ENCODE results near the gene WASHC3. TPM values are rescaled to one million over a fixed set of nuclear protein-coding genes. Genes with fewer than 3 reads are reported as not detected.

WASHC3 gene
- total RNA-seq, 1 experiment from 2014 or later = 29.7 TPM

- no peaks in the 10 kb centered on the region for H3K79me2 ChIP-seq (ENCODE audit: low read depth)
- H2AFZ ChIP-seq = no peak overlapping the region
- no peak overlapping the region for H3K27ac ChIP-seq
- no peaks in the 10 kb centered on the region for H3K4me1 ChIP-seq (replicated peaks; ENCODE audit: insufficient read depth)
- H3K9me2 ChIP-seq (ENCODE audit: insufficient read depth) = no peaks in the 10 kb centered on the region
- ChIA-PET CTCF (no interaction called here), POLR2A (ENCODE audit: unreplicated experiment) (interaction anchor here (0.6 kb wide), 1 partner anchor 1488 kb away, joined by 3 read pairs; no protein-coding TSS in a partner anchor)
- BruUV-seq (replicated peaks) = no TSS peak
- no peaks in the 10 kb centered on the region for H4K20me1 ChIP-seq (ENCODE audit: insufficient read depth)
- H3K4me3 ChIP-seq = no peak overlapping the region
- TF ChIP-seq CTCF (conservative IDR thresholded peaks at IDR 0.05) (no peak), EZH2 (IDR thresholded peaks at IDR 0.05; ENCODE audit: low read depth) (no peak)
- intact Hi-C loops (cut with micrococcal nuclease; ENCODE audit: unreplicated experiment) = no loop called here
- no peaks in the 10 kb centered on the region for H3F3A ChIP-seq (ENCODE audit: insufficient read depth, low read depth)
- DNase-seq = no peak
- H3K4me2 ChIP-seq = no peak overlapping the region
- H3K27me3 ChIP-seq (ENCODE audit: insufficient read depth, low read depth) = no peaks in the 10 kb centered on the region
- H3K9me3 ChIP-seq (ENCODE audit: insufficient read depth, low read depth) = no peaks in the 10 kb centered on the region
- no peaks in the 10 kb centered on the region for H3K36me3 ChIP-seq (ENCODE audit: low read depth)
Measured at GRCh38 chr12:102043928-102044327, 17.9 kb downstream of the WASHC3 start.

GRCh38 chr12:102033991-102034745 is 27.6 kb downstream of the WASHC3 start:
- CTCF ChIA-PET = no interaction called here
- no peak overlapping the region for H3K4me3 ChIP-seq
- H4K20me1 ChIP-seq (ENCODE audit: insufficient read depth) = no peaks in the 10 kb centered on the region
- no peaks in the 10 kb centered on the region for H3K9me2 ChIP-seq (ENCODE audit: insufficient read depth)
- no peak overlapping the region for H2AFZ ChIP-seq
- no peaks in the 10 kb centered on the region for H3K79me2 ChIP-seq (ENCODE audit: low read depth)
- POLR2A ChIA-PET (ENCODE audit: unreplicated experiment) = no interaction called here
- no TSS peak for BruUV-seq (replicated peaks)
- DNase-seq = no peak
- H3F3A ChIP-seq (ENCODE audit: insufficient read depth, low read depth) = no peaks in the 10 kb centered on the region
- H3K36me3 ChIP-seq (ENCODE audit: low read depth) = no peaks in the 10 kb centered on the region
- TF ChIP-seq CTCF (conservative IDR thresholded peaks at IDR 0.05) = no peak
- no peak for TF ChIP-seq EZH2 (IDR thresholded peaks at IDR 0.05; ENCODE audit: low read depth)
- no peak overlapping the region for H3K4me2 ChIP-seq
- H3K4me1 ChIP-seq (replicated peaks; ENCODE audit: insufficient read depth) = no peaks in the 10 kb centered on the region
- intact Hi-C loops (cut with micrococcal nuclease; ENCODE audit: unreplicated experiment) = no loop called here
- no peaks in the 10 kb centered on the region for H3K27me3 ChIP-seq (ENCODE audit: insufficient read depth, low read depth)
- H3K27ac ChIP-seq = no peak overlapping the region
- no peaks in the 10 kb centered on the region for H3K9me3 ChIP-seq (ENCODE audit: insufficient read depth, low read depth)

- Histone ChIP-seq H3K4me3 (no peak overlapping the region), H3K4me1 (replicated peaks; ENCODE audit: insufficient read depth) (no peaks in the 10 kb centered on the region), H2AFZ (no peak overlapping the region), H3K27me3 (ENCODE audit: insufficient read depth, low read depth) (no peaks in the 10 kb centered on the region), H3K79me2 (ENCODE audit: low read depth) (no peaks in the 10 kb centered on the region), H3K36me3 (ENCODE audit: low read depth) (no peaks in the 10 kb centered on the region), H3K9me3 (ENCODE audit: insufficient read depth, low read depth) (no peaks in the 10 kb centered on the region), H3K9me2 (ENCODE audit: insufficient read depth) (no peaks in the 10 kb centered on the region), H4K20me1 (ENCODE audit: insufficient read depth) (no peaks in the 10 kb centered on the region), H3K4me2 (no peak overlapping the region), H3F3A (ENCODE audit: insufficient read depth, low read depth) (no peaks in the 10 kb centered on the region), H3K27ac (no peak overlapping the region)
- ChIA-PET POLR2A (ENCODE audit: unreplicated experiment) (no interaction called here), CTCF (no interaction called here)
- no peak for DNase-seq
- BruUV-seq (replicated peaks) = no TSS peak
- no peak for TF ChIP-seq CTCF (conservative IDR thresholded peaks at IDR 0.05)
- no peak for TF ChIP-seq EZH2 (IDR thresholded peaks at IDR 0.05; ENCODE audit: low read depth)
- intact Hi-C loops (cut with micrococcal nuclease; ENCODE audit: unreplicated experiment) = no loop called here
Measured at GRCh38 chr12:102031852-102032251, 29.9 kb downstream of the WASHC3 start.
